A549 (cell line): ENCODE results near the gene WNT8B. TPM values are rescaled to one million over a fixed set of nuclear protein-coding genes. Genes with fewer than 3 reads are reported as not detected.

Experiments
- ATAC-seq, 2 experiments: fragments of 200-7000 bp in 1 of 2; fragments of >200 bp in 1 of 2; cut with Nextera tagmentation in 1 of 2; cut with Tn5 transposase in 1 of 2; 3 replicates each; pipeline versions ENCODE4 v1.8.0 to v1.9.1; 2018 to 2020; ENCODE audit warnings: mild to moderate bottlenecking in 1 of 2, moderate library complexity in 1 of 2
- CTCF ChIA-PET: fragments of 300-600 bp; sonication (Branson Sonifier 250); formaldehyde crosslinking; extraction: SDS; loops from one replicate; lab custom pipeline; 2021; ENCODE audit warnings: antibody characterized with exemption, inconsistent platforms; lab: Yijun Ruan, JAX
- POLR2A ChIA-PET: fragments of 350-600 bp; formaldehyde crosslinking; extraction: SDS; loops from one replicate; lab custom pipeline; 2021; ENCODE audit warnings: antibody characterized with exemption, inconsistent platforms; lab: Yijun Ruan, JAX
- DNase-seq, 2 experiments: peaks; one replicate each; pipeline versions ENCODE4 v3.0.0 to v3.0.0-alpha.2; 2011 to 2016; ENCODE audit warnings: low read depth in 1 of 2, low spot score in 1 of 2
- FAIRE-seq: peaks from 2 replicates; lab custom pipeline; 2011; peaks lifted over from hg19 to GRCh38; lab: Jason Lieb, UNC
- H3K27ac ChIP-seq, 2 experiments: fragments of >200 bp; sonication (Bioruptor Twin); formaldehyde crosslinking; 3 replicates each; pipeline ENCODE4 v1.5.1; 2016 to 2017
- H3K4me1 ChIP-seq: fragments of >200 bp; sonication (Bioruptor Twin); formaldehyde crosslinking; 3 replicates; pipeline ENCODE4 v1.6.1; 2016
- H3K4me2 ChIP-seq: fragments of >200 bp; sonication (Bioruptor Twin); formaldehyde crosslinking; 3 replicates; pipeline ENCODE4 v1.6.1; 2016
- H3K4me3 ChIP-seq: fragments of >200 bp; sonication (Bioruptor Twin); formaldehyde crosslinking; 3 replicates; pipeline ENCODE4 v1.5.1; 2016
- H3K9me3 ChIP-seq: fragments of >200 bp; sonication (Bioruptor Twin); formaldehyde crosslinking; 3 replicates; pipeline ENCODE4 v1.6.1; 2016
- CBX2 ChIP-seq: fragments of 200-600 bp; sonication (generic); IDR thresholded peaks from 2 replicates; pipeline ENCODE4 v1.6.1; 2016; ENCODE audit warnings: low read depth, mild to moderate bottlenecking, borderline replicate concordance
- EHMT2 ChIP-seq: fragments of 200-600 bp; sonication (generic); IDR thresholded peaks from 2 replicates; pipeline ENCODE4 v1.6.1; 2016; ENCODE audit warnings: antibody characterized with exemption, low read depth, mild to moderate bottlenecking, moderate library complexity
- EP300 ChIP-seq, 2 experiments: fragments of >200 bp; sonication (Bioruptor Twin); formaldehyde crosslinking; IDR thresholded peaks; 2 replicates in 1 of 2; 3 replicates in 1 of 2; pipeline ENCODE4 v1.6.1; 2016 to 2017
- FOSB ChIP-seq: fragments of 250-450 bp; sonication (Bioruptor Pico); IDR thresholded peaks from 2 replicates; pipeline ENCODE4 v1.5.0; 2020; ENCODE audit warnings: mild to moderate bottlenecking, moderate library complexity
- FOXS1 ChIP-seq: fragments of 250-450 bp; sonication (Bioruptor Pico); IDR thresholded peaks from 2 replicates; pipeline ENCODE4 v1.5.0; 2020; ENCODE audit warnings: mild to moderate bottlenecking, moderate library complexity
- HEYL ChIP-seq: fragments of 250-450 bp; sonication (Bioruptor Pico); IDR thresholded peaks from 2 replicates; pipeline ENCODE4 v1.8.0; 2021; ENCODE audit warnings: mild to moderate bottlenecking, moderate library complexity
- JUNB ChIP-seq: fragments of >200 bp; sonication (Bioruptor Twin); formaldehyde crosslinking; IDR thresholded peaks from 2 replicates; pipeline ENCODE4 v1.6.1; 2016
- MYC ChIP-seq: IDR thresholded peaks from 2 replicates; pipeline ENCODE4 v1.6.1; 2012; ENCODE audit warnings: mild to moderate bottlenecking, inconsistent platforms, low read length, improper control_type of control experiment, borderline replicate concordance
- NFE2L2 ChIP-seq: fragments of 150-350 bp; conservative IDR thresholded peaks from 2 replicates; pipeline ENCODE4 v1.6.1; 2014; ENCODE audit warnings: low read length
- NPAS2 ChIP-seq: fragments of 250-450 bp; sonication (Bioruptor Pico); IDR thresholded peaks from 2 replicates; pipeline ENCODE4 v1.8.0; 2022; ENCODE audit warnings: mild to moderate bottlenecking, moderate library complexity, borderline replicate concordance
- NR3C1 ChIP-seq: fragments of >200 bp; sonication (Bioruptor Twin); formaldehyde crosslinking; IDR thresholded peaks from 3 replicates; pipeline ENCODE4 v1.6.1; 2017
- PHF8 ChIP-seq: fragments of 200-600 bp; sonication (generic); IDR thresholded peaks from 2 replicates; pipeline ENCODE4 v1.6.1; 2016; ENCODE audit warnings: low read depth, mild to moderate bottlenecking, antibody characterized with exemption, moderate library complexity, borderline replicate concordance
- POLR2A ChIP-seq: IDR thresholded peaks from 2 replicates; pipeline ENCODE4 v1.6.1; 2012; ENCODE audit warnings: mild to moderate bottlenecking, low read length
- RAD21 ChIP-seq, 2 experiments: fragments of >200 bp in 1 of 2; sonication (Bioruptor Twin) in 1 of 2; formaldehyde crosslinking in 1 of 2; IDR thresholded peaks in 1 of 2; conservative IDR thresholded peaks in 1 of 2; 2 replicates in 1 of 2; 3 replicates in 1 of 2; pipeline ENCODE4 v1.6.1; 2012 to 2018; ENCODE audit warnings: inconsistent platforms in 1 of 2
- RARB ChIP-seq: fragments of 250-450 bp; sonication (Bioruptor Pico); IDR thresholded peaks from 2 replicates; pipeline ENCODE4 v1.8.0; 2021; ENCODE audit warnings: mild to moderate bottlenecking, moderate library complexity
- RCOR1 ChIP-seq: fragments of 150-350 bp; IDR thresholded peaks from 2 replicates; pipeline ENCODE4 v1.6.1; 2014; ENCODE audit warnings: antibody characterized with exemption, low read length, low read depth
- RFX5 ChIP-seq: fragments of 450-650 bp; IDR thresholded peaks from 2 replicates; pipeline ENCODE4 v1.7.1; 2014; ENCODE audit warnings: antibody characterized with exemption, mild to moderate bottlenecking, moderate library complexity
- RNF2 ChIP-seq: fragments of 200-600 bp; sonication (generic); IDR thresholded peaks from 2 replicates; pipeline ENCODE4 v1.6.1; 2016; ENCODE audit warnings: low read depth, mild to moderate bottlenecking, antibody characterized with exemption, moderate library complexity, borderline replicate concordance
- SMC3 ChIP-seq: fragments of >200 bp; sonication (Bioruptor Twin); formaldehyde crosslinking; IDR thresholded peaks from 3 replicates; pipeline ENCODE4 v1.6.1; 2018; ENCODE audit warnings: inconsistent platforms
- TP53 ChIP-seq: fragments of 250-450 bp; sonication (Bioruptor Pico); IDR thresholded peaks from 2 replicates; pipeline ENCODE4 v1.5.0; 2021; ENCODE audit warnings: mild to moderate bottlenecking, moderate library complexity
- ZFP36 ChIP-seq: fragments of 450-650 bp; IDR thresholded peaks from 2 replicates; pipeline ENCODE4 v1.6.1; 2014; ENCODE audit warnings: borderline replicate concordance; ENCODE audit not compliant: partially characterized antibody
- ZSCAN20 ChIP-seq: fragments of 250-450 bp; sonication (Bioruptor Pico); IDR thresholded peaks from 2 replicates; pipeline ENCODE4 v1.8.0; 2022; ENCODE audit warnings: mild to moderate bottlenecking, moderate library complexity
- WGBS: methylation state at CpG from one replicate; pipeline ENCODE4 v1.1.6; 2017; ENCODE audit errors: missing lambda C conversion rate; 5-methylcytosine and 5-hydroxymethylcytosine counted together
- polyA plus RNA-seq, 4 experiments: library from polyadenylated mRNA; depleted of rRNA in 3 of 4; stranded (reverse); fragments of >200 nt; fragmentation: RNase III in 1 of 4; extraction: RNeasy Plus Mini Kit Qiagen cat#74134 plus additional on column Dnase treatment in 1 of 4; gene quantifications; 2 replicates in 3 of 4; 3 replicates in 1 of 4; pipeline ENCODE4 v1.2.3, GENCODE V29; 2011 to 2017
- TF ChIP-seq, protein P1 (sequence below): fragments of 450-650 bp; IDR thresholded peaks from 2 replicates; pipeline ENCODE4 v1.6.1; 2014; ENCODE audit warnings: antibody characterized with exemption
- TF ChIP-seq, protein P2 (sequence below): IDR thresholded peaks from 2 replicates; pipeline ENCODE4 v1.6.1; 2012; ENCODE audit warnings: low read depth, borderline replicate concordance
- TF ChIP-seq, protein P3 (sequence below): fragments of >200 bp; sonication (Bioruptor Twin); formaldehyde crosslinking; IDR thresholded peaks from 3 replicates; pipeline ENCODE4 v1.5.1; 2016

Gene WNT8B
- polyA plus RNA-seq, 2 of the 4 experiments (the other 2 are of a cell fraction) = 0.04 to 0.05 TPM

GRCh38 chr10:100504096-100504495 is 41.3 kb downstream of the WNT8B start:
- no peak overlapping the region for H3K27ac ChIP-seq
- peaks cover 10% of the 10 kb centered on the region; the same call in 2 of the 3 replicates for H3K4me1 ChIP-seq
- H3K9me3 ChIP-seq = no peaks in the 10 kb centered on the region
- ATAC-seq (no peak), DNase-seq (no peak)
- CTCF ChIA-PET = interaction anchor here (1.0 to 23.5 kb wide), 5 partner anchors 9 to 164 kb away, joined by 4 to 381 read pairs (median 267); partner anchors contain the start of genes SCD and SEC31B
- no peak overlapping the region for H3K4me2 ChIP-seq
- no peak for TF ChIP-seq NR3C1
- TF ChIP-seq SMC3 = no peak
- TF ChIP-seq POLR2A = no peak
- no peak for TF ChIP-seq RARB
- no peak for TF ChIP-seq MYC
- no peak for TF ChIP-seq EP300 (IDR thresholded peaks at IDR 0.05)
- no peak for TF ChIP-seq HEYL (CRISPR knock-in tag)
- TF ChIP-seq PHF8 = no peak
- no peak for TF ChIP-seq NPAS2 (CRISPR knock-in tag)
- TF ChIP-seq TP53 = no peak
- no peak for TF ChIP-seq ZSCAN20 (CRISPR knock-in tag)
- TF ChIP-seq, protein P1, sequence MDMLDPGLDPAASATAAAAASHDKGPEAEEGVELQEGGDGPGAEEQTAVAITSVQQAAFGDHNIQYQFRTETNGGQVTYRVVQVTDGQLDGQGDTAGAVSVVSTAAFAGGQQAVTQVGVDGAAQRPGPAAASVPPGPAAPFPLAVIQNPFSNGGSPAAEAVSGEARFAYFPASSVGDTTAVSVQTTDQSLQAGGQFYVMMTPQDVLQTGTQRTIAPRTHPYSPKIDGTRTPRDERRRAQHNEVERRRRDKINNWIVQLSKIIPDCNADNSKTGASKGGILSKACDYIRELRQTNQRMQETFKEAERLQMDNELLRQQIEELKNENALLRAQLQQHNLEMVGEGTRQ = no peak
- TF ChIP-seq, all 56 proteins: peak for 0
- 83% methylated on average over 5 of the region's 5 CpGs for WGBS
- FAIRE-seq = no peak
- no peak overlapping the region for H3K4me3 ChIP-seq
- POLR2A ChIA-PET = no interaction called here

DNA sequence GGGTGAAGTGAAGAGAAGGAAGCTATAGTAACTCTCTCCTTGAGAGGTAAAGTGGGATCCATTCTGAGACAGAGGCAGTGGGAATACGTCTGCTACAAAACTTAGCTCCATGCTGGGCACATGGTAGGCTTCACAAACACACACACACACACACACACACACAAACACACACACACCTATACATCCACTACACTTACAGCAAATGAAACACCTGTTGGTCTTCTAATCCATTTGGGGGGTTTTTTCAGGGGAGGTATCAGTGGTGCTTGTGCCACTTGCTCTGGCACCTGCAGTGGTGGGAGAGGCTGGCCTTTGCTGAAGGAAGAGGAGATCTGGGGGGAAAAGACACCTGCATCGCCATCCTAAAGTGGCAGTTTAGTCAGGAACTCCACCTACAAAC is 42.4 kb downstream of the WNT8B start:
- no peak for TF ChIP-seq NFE2L2
- no peak for TF ChIP-seq NR3C1
- no peak for TF ChIP-seq FOSB (CRISPR knock-in tag)
- TF ChIP-seq, protein P2, sequence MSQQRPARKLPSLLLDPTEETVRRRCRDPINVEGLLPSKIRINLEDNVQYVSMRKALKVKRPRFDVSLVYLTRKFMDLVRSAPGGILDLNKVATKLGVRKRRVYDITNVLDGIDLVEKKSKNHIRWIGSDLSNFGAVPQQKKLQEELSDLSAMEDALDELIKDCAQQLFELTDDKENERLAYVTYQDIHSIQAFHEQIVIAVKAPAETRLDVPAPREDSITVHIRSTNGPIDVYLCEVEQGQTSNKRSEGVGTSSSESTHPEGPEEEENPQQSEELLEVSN = no peak
- TF ChIP-seq RNF2 = no peak
- no peak for TF ChIP-seq ZFP36
- TF ChIP-seq, protein P3, sequence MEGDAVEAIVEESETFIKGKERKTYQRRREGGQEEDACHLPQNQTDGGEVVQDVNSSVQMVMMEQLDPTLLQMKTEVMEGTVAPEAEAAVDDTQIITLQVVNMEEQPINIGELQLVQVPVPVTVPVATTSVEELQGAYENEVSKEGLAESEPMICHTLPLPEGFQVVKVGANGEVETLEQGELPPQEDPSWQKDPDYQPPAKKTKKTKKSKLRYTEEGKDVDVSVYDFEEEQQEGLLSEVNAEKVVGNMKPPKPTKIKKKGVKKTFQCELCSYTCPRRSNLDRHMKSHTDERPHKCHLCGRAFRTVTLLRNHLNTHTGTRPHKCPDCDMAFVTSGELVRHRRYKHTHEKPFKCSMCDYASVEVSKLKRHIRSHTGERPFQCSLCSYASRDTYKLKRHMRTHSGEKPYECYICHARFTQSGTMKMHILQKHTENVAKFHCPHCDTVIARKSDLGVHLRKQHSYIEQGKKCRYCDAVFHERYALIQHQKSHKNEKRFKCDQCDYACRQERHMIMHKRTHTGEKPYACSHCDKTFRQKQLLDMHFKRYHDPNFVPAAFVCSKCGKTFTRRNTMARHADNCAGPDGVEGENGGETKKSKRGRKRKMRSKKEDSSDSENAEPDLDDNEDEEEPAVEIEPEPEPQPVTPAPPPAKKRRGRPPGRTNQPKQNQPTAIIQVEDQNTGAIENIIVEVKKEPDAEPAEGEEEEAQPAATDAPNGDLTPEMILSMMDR = no peak
- TF ChIP-seq CBX2 = no peak
- no peak for TF ChIP-seq PHF8
- TF ChIP-seq RARB = no peak
- TF ChIP-seq RFX5 = no peak
- no peak for TF ChIP-seq RAD21 (conservative IDR thresholded peaks at IDR 0.05 in 1 of 2, IDR thresholded peaks at IDR 0.05 in 1 of 2)
- no peak for TF ChIP-seq RCOR1
- no peak for TF ChIP-seq SMC3
- TF ChIP-seq EHMT2 = no peak
- TF ChIP-seq FOXS1 (CRISPR knock-in tag) = no peak
- TF ChIP-seq JUNB = no peak
- Histone ChIP-seq H3K9me3 (no peaks in the 10 kb centered on the region), H3K4me1 (peaks cover 10% of the 10 kb centered on the region; the same call in 2 of the 3 replicates), H3K27ac (no peak overlapping the region), H3K4me2 (no peak overlapping the region), H3K4me3 (no peak overlapping the region)
- CTCF ChIA-PET = interaction anchor here (2.3 to 23.5 kb wide), 4 partner anchors 14 to 165 kb away, joined by 9 to 381 read pairs (median 310); partner anchors contain the start of genes SCD and SEC31B
- FAIRE-seq (no peak), ATAC-seq (no peak), DNase-seq (no peak)
- POLR2A ChIA-PET = no interaction called here
- 84% methylated on average over 2 of the region's 2 CpGs for WGBS
